Neural cell (in vitro differentiated cells): ENCODE measurements around the gene WIPF3. TPM values are rescaled to one million over a fixed set of nuclear protein-coding genes. Genes with fewer than 3 reads are reported as not detected.

Experiments used
- H2AFZ ChIP-seq: fragments of 200-600, 300-800 bp; sonication (generic), shearing (Covaris generic); 2 replicates; pipeline ENCODE4 v1.6.0; 2014; ENCODE audit warnings: low read depth, mild to moderate bottlenecking, antibody characterized with exemption, low read length, moderate library complexity
- H3F3A ChIP-seq: fragments of 200-600 bp; shearing (Covaris generic); 2 replicates; pipeline ENCODE4 v1.6.1; 2016; ENCODE audit warnings: mild to moderate bottlenecking, moderate library complexity, mixed read lengths, antibody characterized with exemption, low read length; ENCODE audit not compliant: insufficient read depth, poor library complexity, severe bottlenecking
- H3K27ac ChIP-seq: fragments of 200-600, 300-800 bp; sonication (generic), shearing (Covaris generic); 2 replicates; pipeline ENCODE4 v1.5.1; 2014; ENCODE audit warnings: mild to moderate bottlenecking, low read length, moderate library complexity
- H3K27me3 ChIP-seq: fragments of 300-800, 200-600 bp; sonication (generic), shearing (Covaris generic); 2 replicates; pipeline ENCODE4 v1.6.0; 2014; ENCODE audit warnings: mild to moderate bottlenecking, low read depth, low read length, moderate library complexity; ENCODE audit not compliant: insufficient read depth
- H3K36me3 ChIP-seq: fragments of 300-800, 200-600 bp; sonication (generic), shearing (Covaris generic); 2 replicates; pipeline ENCODE4 v1.5.1; 2014; ENCODE audit warnings: mild to moderate bottlenecking, antibody characterized with exemption, low read length, moderate library complexity; ENCODE audit not compliant: insufficient read depth
- H3K4me2 ChIP-seq: fragments of 300-800, 200-600 bp; sonication (generic), shearing (Covaris generic); 2 replicates; pipeline ENCODE4 v1.6.0; 2014; ENCODE audit warnings: mild to moderate bottlenecking, low read length
- H3K4me3 ChIP-seq: fragments of 300-800, 200-600 bp; sonication (generic), shearing (Covaris generic); 2 replicates; pipeline ENCODE4 v1.5.1; 2014; ENCODE audit warnings: mild to moderate bottlenecking, low read length, moderate library complexity
- H3K79me2 ChIP-seq: fragments of 200-600 bp; shearing (Covaris generic); replicated peaks from 2 replicates; pipeline ENCODE4 v1.6.0; 2014; ENCODE audit warnings: mild to moderate bottlenecking, low read length, moderate library complexity; ENCODE audit not compliant: insufficient read depth
- H3K9ac ChIP-seq: fragments of 300-800, 200-600 bp; sonication (generic), shearing (Covaris generic); 2 replicates; pipeline ENCODE4 v1.6.1; 2016; ENCODE audit warnings: mild to moderate bottlenecking, low read length, mixed read lengths
- H3K9me2 ChIP-seq: fragments of 200-600 bp; shearing (Covaris generic); 2 replicates; pipeline ENCODE4 v1.6.1; 2016; ENCODE audit warnings: mild to moderate bottlenecking, low read length, mixed read lengths; ENCODE audit not compliant: insufficient read depth
- H3K9me3 ChIP-seq: fragments of 200-600, 300-800 bp; sonication (generic), shearing (Covaris generic); 2 replicates; pipeline ENCODE4 v1.6.1; 2016; ENCODE audit warnings: mild to moderate bottlenecking, mixed run types, low read length, moderate library complexity, mixed read lengths
- H4K20me1 ChIP-seq: fragments of 200-600 bp; shearing (Covaris generic); 2 replicates; pipeline ENCODE4 v1.6.1; 2016; ENCODE audit warnings: mild to moderate bottlenecking, mixed run types; ENCODE audit not compliant: insufficient read depth
- CTCF ChIP-seq: fragments of 450-650 bp; IDR thresholded peaks from 2 replicates; pipeline ENCODE4 v1.5.1; 2014; ENCODE audit warnings: antibody characterized with exemption, mild to moderate bottlenecking, moderate library complexity; ENCODE audit not compliant: poor library complexity, severe bottlenecking
- EP300 ChIP-seq: fragments of 450-650 bp; conservative IDR thresholded peaks from 2 replicates; pipeline ENCODE4 v1.6.1; 2014; ENCODE audit warnings: antibody characterized with exemption, mild to moderate bottlenecking, moderate library complexity; ENCODE audit not compliant: poor library complexity, severe bottlenecking
- EZH2 ChIP-seq: fragments of 200-600, 300-800 bp; shearing (Covaris generic), sonication (generic); IDR thresholded peaks from 2 replicates; pipeline ENCODE4 v1.6.1; 2014; ENCODE audit warnings: antibody characterized with exemption, low read length, borderline replicate concordance, mild to moderate bottlenecking; ENCODE audit not compliant: insufficient read depth, poor library complexity, severe bottlenecking
- MXI1 ChIP-seq: fragments of 450-650 bp; conservative IDR thresholded peaks from 2 replicates; pipeline ENCODE4 v1.6.1; 2014; ENCODE audit warnings: antibody characterized with exemption, mild to moderate bottlenecking; ENCODE audit not compliant: poor library complexity, severe bottlenecking
- POLR2AphosphoS5 ChIP-seq: IDR thresholded peaks from 2 replicates; pipeline ENCODE4 v1.6.1; 2012
- RAD21 ChIP-seq: fragments of 450-650 bp; conservative IDR thresholded peaks from 2 replicates; pipeline ENCODE4 v1.6.1; 2014; ENCODE audit warnings: antibody characterized with exemption, mild to moderate bottlenecking, moderate library complexity
- REST ChIP-seq: IDR thresholded peaks from 2 replicates; pipeline ENCODE4 v1.6.1; 2012; ENCODE audit warnings: borderline replicate concordance
- SMC3 ChIP-seq: fragments of 450-650 bp; conservative IDR thresholded peaks from 2 replicates; pipeline ENCODE4 v1.6.1; 2014; ENCODE audit warnings: antibody characterized with exemption, mild to moderate bottlenecking, moderate library complexity; ENCODE audit not compliant: poor library complexity
- TAF1 ChIP-seq: IDR thresholded peaks from 2 replicates; pipeline ENCODE4 v1.6.1; 2012; ENCODE audit warnings: low read depth
- polyA plus RNA-seq: library from polyadenylated mRNA; depleted of rRNA; stranded (reverse); fragments of >200 nt; gene quantifications from 2 replicates; pipeline ENCODE4 v1.2.3, GENCODE V29; 2014

WIPF3 gene
- polyA plus RNA-seq, 1 donor from 2014 or later, result 3.8 TPM

- H3K9me3 ChIP-seq, result no peaks in the 10 kb centered on the region
- no peak overlapping the region for H2AFZ ChIP-seq
- no peak overlapping the region for H3K4me3 ChIP-seq
- TF ChIP-seq EZH2 (no peak), SMC3 (no peak), POLR2AphosphoS5 (no peak), RAD21 (no peak), MXI1 (no peak), EP300 (no peak), CTCF (no peak), TAF1 (no peak), REST (no peak)
- no peak overlapping the region for H3K4me2 ChIP-seq
- H3F3A ChIP-seq, result no peaks in the 10 kb centered on the region
- H3K9ac ChIP-seq, result no peak overlapping the region
- H3K27me3 ChIP-seq, result no peaks in the 10 kb centered on the region
- no peaks in the 10 kb centered on the region for H3K9me2 ChIP-seq
- no peaks in the 10 kb centered on the region for H4K20me1 ChIP-seq
- no peaks in the 10 kb centered on the region for H3K79me2 ChIP-seq
- no peak overlapping the region for H3K27ac ChIP-seq
- peaks cover 28% of the 10 kb centered on the region for H3K36me3 ChIP-seq
Observed at GRCh38 chr7:29918850-29919249, 112.5 kb downstream of the WIPF3 start.

DNA sequence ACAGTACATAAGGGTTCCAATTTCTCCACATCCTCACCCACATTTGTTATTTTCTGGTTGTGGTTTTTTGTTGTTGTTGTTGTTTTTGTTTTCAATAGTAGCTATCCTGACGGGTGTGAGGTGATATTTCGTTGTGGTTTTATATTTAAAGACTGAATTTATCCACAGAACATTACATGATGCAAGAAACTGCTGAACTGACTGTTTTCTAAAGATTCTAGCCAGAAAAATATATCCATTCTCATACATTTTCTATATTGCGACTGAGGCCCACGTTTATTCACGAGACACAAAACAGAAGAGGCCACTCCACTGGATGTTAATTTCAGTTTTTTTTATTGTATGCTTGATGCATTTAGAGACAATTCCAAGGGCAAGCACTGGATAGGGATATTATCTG, 113.5 kb downstream of the WIPF3 start:
- no peaks in the 10 kb centered on the region for H3K9me3 ChIP-seq
- H3K27ac ChIP-seq, result no peak overlapping the region
- TF ChIP-seq TAF1, result no peak
- peaks cover 29% of the 10 kb centered on the region for H3K36me3 ChIP-seq
- H4K20me1 ChIP-seq, result no peaks in the 10 kb centered on the region
- H3K4me2 ChIP-seq, result no peak overlapping the region
- H3K9me2 ChIP-seq, result no peaks in the 10 kb centered on the region
- no peak overlapping the region for H2AFZ ChIP-seq
- no peak overlapping the region for H3K9ac ChIP-seq
- no peak overlapping the region for H3K4me3 ChIP-seq
- no peaks in the 10 kb centered on the region for H3K27me3 ChIP-seq
- no peaks in the 10 kb centered on the region for H3F3A ChIP-seq
- H3K79me2 ChIP-seq, result no peaks in the 10 kb centered on the region

DNA sequence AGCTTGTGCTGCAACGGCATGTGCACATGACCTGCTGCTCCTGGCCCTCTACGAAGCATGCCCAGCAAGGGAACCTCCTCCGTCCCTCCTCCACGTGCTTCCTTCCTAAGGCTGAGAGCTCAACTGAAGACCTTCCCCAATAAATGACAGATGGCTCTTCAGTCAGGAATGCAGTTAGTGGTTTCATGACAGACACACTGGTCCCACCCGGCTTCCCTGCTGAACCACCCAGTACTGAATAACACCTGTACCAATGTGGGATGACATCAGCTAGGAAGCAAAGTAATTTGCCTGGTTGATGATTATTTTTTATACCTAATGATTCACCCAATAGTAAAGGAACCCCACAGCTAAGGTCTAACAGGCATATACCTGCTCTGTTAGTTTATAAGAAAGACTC, 114.2 kb downstream of the WIPF3 start:
- H3K79me2 ChIP-seq, result no peaks in the 10 kb centered on the region
- H2AFZ ChIP-seq, result no peak overlapping the region
- H3K36me3 ChIP-seq, result peaks cover 29% of the 10 kb centered on the region
- no peaks in the 10 kb centered on the region for H3K9me2 ChIP-seq
- no peaks in the 10 kb centered on the region for H3K27me3 ChIP-seq
- TF ChIP-seq EZH2 (no peak), REST (no peak), RAD21 (no peak), SMC3 (no peak), MXI1 (no peak), POLR2AphosphoS5 (no peak), TAF1 (no peak)
- H3F3A ChIP-seq, result no peaks in the 10 kb centered on the region
- no peak overlapping the region for H3K27ac ChIP-seq
- H3K9ac ChIP-seq, result no peak overlapping the region
- no peak overlapping the region for H3K4me3 ChIP-seq
- H3K9me3 ChIP-seq, result no peaks in the 10 kb centered on the region
- no peaks in the 10 kb centered on the region for H4K20me1 ChIP-seq
- H3K4me2 ChIP-seq, result no peak overlapping the region
